ENCODE measurements around the gene REP15.

GRCh38 chr12:27693403-27693802 is 2.8 kb upstream of the REP15 start:
- TF ChIP-seq CTCF (conservative IDR thresholded peaks at IDR 0.05; ENCODE audit: low read depth in 2 of 2) (no peak), EZH2phosphoT487 (IDR thresholded peaks at IDR 0.05; ENCODE audit: unreplicated experiment) (no peak), POLR2AphosphoS5 (IDR thresholded peaks at IDR 0.05; ENCODE audit: low read depth) (no peak), EZH2 (IDR thresholded peaks at IDR 0.05; ENCODE audit: low read depth, unreplicated experiment) (no peak)

Data from GM23338 (cell line).